HepG2 (cell line): ENCODE results near the gene ATG13. TPM values are rescaled to one million over a fixed set of nuclear protein-coding genes. Genes with fewer than 3 reads are reported as not detected.

Source experiments
- CREB3 ChIP-seq: sonication (generic); formaldehyde crosslinking; IDR thresholded peaks from 2 replicates; pipeline ENCODE4 v1.5.0; 2020; ENCODE audit warnings: missing genetic modification reagents
- ERF ChIP-seq: IDR thresholded peaks from 2 replicates; pipeline ENCODE4 v1.6.1; 2018; ENCODE audit warnings: missing biosample characterization, missing genetic modification reagents
- GATAD1 ChIP-seq: IDR thresholded peaks from 2 replicates; pipeline ENCODE4 v1.6.1; 2016; ENCODE audit warnings: missing genetic modification reagents, missing compliant biosample characterization
- HMGA1 ChIP-seq: sonication (generic); formaldehyde crosslinking; conservative IDR thresholded peaks from 2 replicates; pipeline ENCODE4 v1.4.0; 2020; ENCODE audit warnings: missing genetic modification reagents
- ISX ChIP-seq: sonication (generic); formaldehyde crosslinking; conservative IDR thresholded peaks from 2 replicates; pipeline ENCODE4 v1.5.0; 2020; ENCODE audit warnings: missing genetic modification reagents
- MBD4 ChIP-seq: IDR thresholded peaks from 2 replicates; pipeline ENCODE4 v1.6.1; 2012; ENCODE audit warnings: low read length, inconsistent platforms, borderline replicate concordance
- MTERF4 ChIP-seq: sonication (generic); formaldehyde crosslinking; IDR thresholded peaks from 2 replicates; pipeline ENCODE4 v1.8.0; 2023; ENCODE audit warnings: mild to moderate bottlenecking, missing genetic modification reagents
- NFIB ChIP-seq: sonication (generic); formaldehyde crosslinking; IDR thresholded peaks from 2 replicates; pipeline ENCODE4 v1.9.0; 2021; ENCODE audit warnings: missing genetic modification reagents, mild to moderate bottlenecking, borderline replicate concordance
- NR2F2 ChIP-seq: IDR thresholded peaks from 2 replicates; pipeline ENCODE4 v1.6.1; 2012; ENCODE audit warnings: low read depth, inconsistent platforms, borderline replicate concordance
- POLR2A ChIP-seq, 2 experiments: IDR thresholded peaks; 2 replicates each; pipeline ENCODE4 v1.6.1; 2011; ENCODE audit warnings: low read depth in 2 of 2, low read length in 2 of 2, mild to moderate bottlenecking in 1 of 2, moderate library complexity in 1 of 2; ENCODE audit not compliant: insufficient read depth in 1 of 2
- POLR2AphosphoS2 ChIP-seq: IDR thresholded peaks from 2 replicates; pipeline ENCODE4 v1.6.1; 2011; ENCODE audit warnings: low read depth, low read length, improper control_type of control experiment
- SAFB2 ChIP-seq: sonication (generic); formaldehyde crosslinking; IDR thresholded peaks from 2 replicates; pipeline ENCODE4 v1.5.1; 2020; ENCODE audit warnings: missing genetic modification reagents, low read depth, mild to moderate bottlenecking, borderline replicate concordance
- SMAD3 ChIP-seq: sonication (generic); formaldehyde crosslinking; IDR thresholded peaks from 2 replicates; pipeline ENCODE4 v1.4.0; 2020; ENCODE audit warnings: missing genetic modification reagents
- SMAD9 ChIP-seq: sonication (generic); formaldehyde crosslinking; IDR thresholded peaks from 2 replicates; pipeline ENCODE4 v1.5.1; 2020; ENCODE audit warnings: mild to moderate bottlenecking, missing genetic modification reagents
- U2AF2 ChIP-seq: fragments of 200-400 bp; formaldehyde crosslinking; IDR thresholded peaks from 2 replicates; pipeline ENCODE4 v1.6.1; 2017; ENCODE audit warnings: low read depth, mild to moderate bottlenecking, low read length
- ZBTB43 ChIP-seq: sonication (generic); formaldehyde crosslinking; conservative IDR thresholded peaks from 2 replicates; pipeline ENCODE4 v1.4.0; 2020; ENCODE audit warnings: missing genetic modification reagents
- ZIK1 ChIP-seq: sonication (generic); formaldehyde crosslinking; IDR thresholded peaks from 2 replicates; pipeline ENCODE4 v1.5.0; 2020; ENCODE audit warnings: mild to moderate bottlenecking, low read depth, missing genetic modification reagents, borderline replicate concordance
- ZNF225 ChIP-seq: sonication (generic); formaldehyde crosslinking; IDR thresholded peaks from 2 replicates; pipeline ENCODE4 v1.4.0; 2020; ENCODE audit warnings: mild to moderate bottlenecking, missing genetic modification reagents
- ZNF234 ChIP-seq: sonication (generic); formaldehyde crosslinking; conservative IDR thresholded peaks from 2 replicates; pipeline ENCODE4 v1.5.1; 2020; ENCODE audit warnings: mild to moderate bottlenecking, missing genetic modification reagents
- ZNF337 ChIP-seq: sonication (generic); formaldehyde crosslinking; IDR thresholded peaks from 2 replicates; pipeline ENCODE4 v1.5.1; 2020; ENCODE audit warnings: missing genetic modification reagents, low read depth, mild to moderate bottlenecking, borderline replicate concordance
- ZNF33B ChIP-seq: sonication (generic); formaldehyde crosslinking; IDR thresholded peaks from 2 replicates; pipeline ENCODE4 v1.5.1; 2020; ENCODE audit warnings: mild to moderate bottlenecking, missing genetic modification reagents
- ZNF503 ChIP-seq: sonication (generic); formaldehyde crosslinking; IDR thresholded peaks from 2 replicates; pipeline ENCODE4 v1.4.0; 2020; ENCODE audit warnings: missing genetic modification reagents
- ZNF512 ChIP-seq: sonication (generic); formaldehyde crosslinking; IDR thresholded peaks from 2 replicates; pipeline ENCODE4 v1.4.0; 2020; ENCODE audit warnings: mild to moderate bottlenecking, missing genetic modification reagents
- ZNF883 ChIP-seq: sonication (generic); formaldehyde crosslinking; IDR thresholded peaks from 2 replicates; pipeline ENCODE4 v1.5.1; 2020; ENCODE audit warnings: mild to moderate bottlenecking, missing genetic modification reagents; ENCODE audit errors: not compliant biosample characterization
- polyA plus RNA-seq, 8 experiments: library from polyadenylated mRNA; depleted of rRNA in 3 of 8; stranded (reverse) in 7 of 8; unstranded in 1 of 8; fragments of >200 nt; fragmentation: Illumina TruSeq in 4 of 8; extraction: Trizol in 4 of 8; gene quantifications; 2 replicates each; pipeline versions ENCODE4 v1.2.1 to v1.2.3, GENCODE V29; 2011 to 2016; ENCODE audit warnings: low read depth in 4 of 8, missing spikeins in 1 of 8, mixed read lengths in 1 of 8; ENCODE audit not compliant: insufficient read depth in 1 of 8
- total RNA-seq, 5 experiments: library from RNA; depleted of rRNA; stranded (reverse); fragments of >200 nt; fragmentation: Illumina TruSeq; extraction: Trizol; gene quantifications; 2 replicates each; pipeline ENCODE4 v1.2.3, GENCODE V29; 2016; ENCODE audit warnings: low read depth in 1 of 5

Gene ATG13
- total and polyA plus RNA-seq, 2 of the 13 experiments (the other 11 are each of a cell fraction or from before 2014, with no cell fraction given), result 55.0 to 77.3 TPM

- TF ChIP-seq POLR2A (IDR thresholded peaks at IDR 0.05; ENCODE audit: insufficient read depth in 1 of 2, low read depth in 2 of 2, low read length in 2 of 2) (peak; percentile 56 to 58), ZNF503 (CRISPR knock-in tag) (peak; percentile 90), POLR2AphosphoS2 (no peak), ZIK1 (CRISPR knock-in tag) (no peak), ZNF883 (CRISPR knock-in tag) (peak; percentile 50), ERF (peak; percentile 97), ZBTB43 (CRISPR knock-in tag) (peak; percentile 79; the same call in 1 of the 2 replicates), ZNF512 (no peak), NFIB (CRISPR knock-in tag) (no peak), ZNF234 (no peak), SMAD3 (CRISPR knock-in tag) (peak; percentile 71; the same call in 1 of the 2 replicates), U2AF2 (no peak), MTERF4 (CRISPR knock-in tag) (no peak), HMGA1 (no peak), NR2F2 (peak; percentile 92), ZNF337 (CRISPR knock-in tag) (no peak), ISX (CRISPR knock-in tag) (0 out of 2 replicates have a peak, but pooled peaks have one; percentile 57), ZNF33B (CRISPR knock-in tag) (0 out of 2 replicates have a peak, but pooled peaks have one; percentile 54), ZNF225 (CRISPR knock-in tag) (no peak), CREB3 (CRISPR knock-in tag) (no peak), MBD4 (no peak), SAFB2 (CRISPR knock-in tag) (0 out of 2 replicates have a peak, but pooled peaks have one; percentile 7), GATAD1 (CRISPR knock-in tag) (peak; percentile 69), SMAD9 (CRISPR knock-in tag) (no peak)
These were observed 101.0 kb downstream of the ATG13 start (continued) for GRCh38 chr11:46718155-46719019.
